ENCODE data around the gene MCOLN2.

DNA sequence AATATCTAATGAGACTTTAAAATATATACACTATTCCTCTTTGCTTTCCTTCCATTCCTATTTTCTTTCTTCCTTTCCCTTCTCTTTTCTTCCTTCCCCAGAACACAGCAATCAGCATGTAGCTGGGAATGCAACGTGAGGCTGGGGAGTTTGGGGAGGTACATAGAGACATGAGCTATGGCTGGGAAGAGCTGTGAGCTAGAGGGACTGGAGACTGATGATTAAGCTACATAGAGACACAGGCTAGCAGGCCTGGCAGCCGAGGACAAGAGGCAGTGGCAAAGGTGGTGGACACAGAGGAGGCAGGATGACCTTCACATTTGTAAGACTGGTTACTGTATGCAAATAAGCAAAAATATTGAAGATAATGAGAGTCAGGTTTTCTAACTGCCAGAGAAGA is 111.4 kb downstream of the MCOLN2 start:
- TF ChIP-seq, protein P1, sequence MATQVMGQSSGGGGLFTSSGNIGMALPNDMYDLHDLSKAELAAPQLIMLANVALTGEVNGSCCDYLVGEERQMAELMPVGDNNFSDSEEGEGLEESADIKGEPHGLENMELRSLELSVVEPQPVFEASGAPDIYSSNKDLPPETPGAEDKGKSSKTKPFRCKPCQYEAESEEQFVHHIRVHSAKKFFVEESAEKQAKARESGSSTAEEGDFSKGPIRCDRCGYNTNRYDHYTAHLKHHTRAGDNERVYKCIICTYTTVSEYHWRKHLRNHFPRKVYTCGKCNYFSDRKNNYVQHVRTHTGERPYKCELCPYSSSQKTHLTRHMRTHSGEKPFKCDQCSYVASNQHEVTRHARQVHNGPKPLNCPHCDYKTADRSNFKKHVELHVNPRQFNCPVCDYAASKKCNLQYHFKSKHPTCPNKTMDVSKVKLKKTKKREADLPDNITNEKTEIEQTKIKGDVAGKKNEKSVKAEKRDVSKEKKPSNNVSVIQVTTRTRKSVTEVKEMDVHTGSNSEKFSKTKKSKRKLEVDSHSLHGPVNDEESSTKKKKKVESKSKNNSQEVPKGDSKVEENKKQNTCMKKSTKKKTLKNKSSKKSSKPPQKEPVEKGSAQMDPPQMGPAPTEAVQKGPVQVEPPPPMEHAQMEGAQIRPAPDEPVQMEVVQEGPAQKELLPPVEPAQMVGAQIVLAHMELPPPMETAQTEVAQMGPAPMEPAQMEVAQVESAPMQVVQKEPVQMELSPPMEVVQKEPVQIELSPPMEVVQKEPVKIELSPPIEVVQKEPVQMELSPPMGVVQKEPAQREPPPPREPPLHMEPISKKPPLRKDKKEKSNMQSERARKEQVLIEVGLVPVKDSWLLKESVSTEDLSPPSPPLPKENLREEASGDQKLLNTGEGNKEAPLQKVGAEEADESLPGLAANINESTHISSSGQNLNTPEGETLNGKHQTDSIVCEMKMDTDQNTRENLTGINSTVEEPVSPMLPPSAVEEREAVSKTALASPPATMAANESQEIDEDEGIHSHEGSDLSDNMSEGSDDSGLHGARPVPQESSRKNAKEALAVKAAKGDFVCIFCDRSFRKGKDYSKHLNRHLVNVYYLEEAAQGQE (IDR thresholded peaks at IDR 0.05; ENCODE audit: borderline replicate concordance in 1 of 2, low read depth in 1 of 2, low read length in 2 of 2): no peak
- TF ChIP-seq, protein P2, sequence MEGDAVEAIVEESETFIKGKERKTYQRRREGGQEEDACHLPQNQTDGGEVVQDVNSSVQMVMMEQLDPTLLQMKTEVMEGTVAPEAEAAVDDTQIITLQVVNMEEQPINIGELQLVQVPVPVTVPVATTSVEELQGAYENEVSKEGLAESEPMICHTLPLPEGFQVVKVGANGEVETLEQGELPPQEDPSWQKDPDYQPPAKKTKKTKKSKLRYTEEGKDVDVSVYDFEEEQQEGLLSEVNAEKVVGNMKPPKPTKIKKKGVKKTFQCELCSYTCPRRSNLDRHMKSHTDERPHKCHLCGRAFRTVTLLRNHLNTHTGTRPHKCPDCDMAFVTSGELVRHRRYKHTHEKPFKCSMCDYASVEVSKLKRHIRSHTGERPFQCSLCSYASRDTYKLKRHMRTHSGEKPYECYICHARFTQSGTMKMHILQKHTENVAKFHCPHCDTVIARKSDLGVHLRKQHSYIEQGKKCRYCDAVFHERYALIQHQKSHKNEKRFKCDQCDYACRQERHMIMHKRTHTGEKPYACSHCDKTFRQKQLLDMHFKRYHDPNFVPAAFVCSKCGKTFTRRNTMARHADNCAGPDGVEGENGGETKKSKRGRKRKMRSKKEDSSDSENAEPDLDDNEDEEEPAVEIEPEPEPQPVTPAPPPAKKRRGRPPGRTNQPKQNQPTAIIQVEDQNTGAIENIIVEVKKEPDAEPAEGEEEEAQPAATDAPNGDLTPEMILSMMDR (CRISPR knock-in tag; IDR thresholded peaks at IDR 0.05): no peak
- TF ChIP-seq POLR2A (IDR thresholded peaks at IDR 0.05; ENCODE audit: insufficient read depth in 1 of 2, low read depth in 2 of 2, low read length in 2 of 2) (no peak), SMC3 (IDR thresholded peaks at IDR 0.05; ENCODE audit: low read length) (no peak), FOXM1 (CRISPR knock-in tag; IDR thresholded peaks at IDR 0.05) (no peak), ATF1 (CRISPR knock-in tag; IDR thresholded peaks at IDR 0.05) (no peak), RBAK (CRISPR knock-in tag; IDR thresholded peaks at IDR 0.05) (no peak), YY1 (IDR thresholded peaks at IDR 0.05; ENCODE audit: insufficient read depth, insufficient replicate concordance, low read depth, low read length) (no peak)
- TF ChIP-seq, protein P3, sequence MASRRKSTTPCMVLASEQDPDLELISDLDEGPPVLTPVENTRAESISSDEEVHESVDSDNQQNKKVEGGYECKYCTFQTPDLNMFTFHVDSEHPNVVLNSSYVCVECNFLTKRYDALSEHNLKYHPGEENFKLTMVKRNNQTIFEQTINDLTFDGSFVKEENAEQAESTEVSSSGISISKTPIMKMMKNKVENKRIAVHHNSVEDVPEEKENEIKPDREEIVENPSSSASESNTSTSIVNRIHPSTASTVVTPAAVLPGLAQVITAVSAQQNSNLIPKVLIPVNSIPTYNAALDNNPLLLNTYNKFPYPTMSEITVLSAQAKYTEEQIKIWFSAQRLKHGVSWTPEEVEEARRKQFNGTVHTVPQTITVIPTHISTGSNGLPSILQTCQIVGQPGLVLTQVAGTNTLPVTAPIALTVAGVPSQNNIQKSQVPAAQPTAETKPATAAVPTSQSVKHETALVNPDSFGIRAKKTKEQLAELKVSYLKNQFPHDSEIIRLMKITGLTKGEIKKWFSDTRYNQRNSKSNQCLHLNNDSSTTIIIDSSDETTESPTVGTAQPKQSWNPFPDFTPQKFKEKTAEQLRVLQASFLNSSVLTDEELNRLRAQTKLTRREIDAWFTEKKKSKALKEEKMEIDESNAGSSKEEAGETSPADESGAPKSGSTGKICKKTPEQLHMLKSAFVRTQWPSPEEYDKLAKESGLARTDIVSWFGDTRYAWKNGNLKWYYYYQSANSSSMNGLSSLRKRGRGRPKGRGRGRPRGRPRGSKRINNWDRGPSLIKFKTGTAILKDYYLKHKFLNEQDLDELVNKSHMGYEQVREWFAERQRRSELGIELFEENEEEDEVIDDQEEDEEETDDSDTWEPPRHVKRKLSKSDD (CRISPR knock-in tag; IDR thresholded peaks at IDR 0.05; ENCODE audit: low read depth): no peak
- TF ChIP-seq, protein P4, sequence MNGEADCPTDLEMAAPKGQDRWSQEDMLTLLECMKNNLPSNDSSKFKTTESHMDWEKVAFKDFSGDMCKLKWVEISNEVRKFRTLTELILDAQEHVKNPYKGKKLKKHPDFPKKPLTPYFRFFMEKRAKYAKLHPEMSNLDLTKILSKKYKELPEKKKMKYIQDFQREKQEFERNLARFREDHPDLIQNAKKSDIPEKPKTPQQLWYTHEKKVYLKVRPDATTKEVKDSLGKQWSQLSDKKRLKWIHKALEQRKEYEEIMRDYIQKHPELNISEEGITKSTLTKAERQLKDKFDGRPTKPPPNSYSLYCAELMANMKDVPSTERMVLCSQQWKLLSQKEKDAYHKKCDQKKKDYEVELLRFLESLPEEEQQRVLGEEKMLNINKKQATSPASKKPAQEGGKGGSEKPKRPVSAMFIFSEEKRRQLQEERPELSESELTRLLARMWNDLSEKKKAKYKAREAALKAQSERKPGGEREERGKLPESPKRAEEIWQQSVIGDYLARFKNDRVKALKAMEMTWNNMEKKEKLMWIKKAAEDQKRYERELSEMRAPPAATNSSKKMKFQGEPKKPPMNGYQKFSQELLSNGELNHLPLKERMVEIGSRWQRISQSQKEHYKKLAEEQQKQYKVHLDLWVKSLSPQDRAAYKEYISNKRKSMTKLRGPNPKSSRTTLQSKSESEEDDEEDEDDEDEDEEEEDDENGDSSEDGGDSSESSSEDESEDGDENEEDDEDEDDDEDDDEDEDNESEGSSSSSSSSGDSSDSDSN (CRISPR knock-in tag; IDR thresholded peaks at IDR 0.05): no peak

Data from HepG2 (cell line).